Measurements from ENCODE around the gene SLC5A2.

The SLC5A2 gene

GRCh38 chr16:31471875-31472708 is 10.8 kb upstream of the SLC5A2 start, which contains the start of gene TGFB1I1:
TSS of gene TGFB1I1 (plus strand) at chr16:31472152. CDS start at chr16:31472189, 37 bp downstream.
- no peaks in the 10 kb centered on the region for H3K36me3 ChIP-seq (replicated peaks; ENCODE audit: insufficient read depth, low read length)
- H3K4me2 ChIP-seq (ENCODE audit: low read depth, low read length) = no peak within 1 kb of the TSS
- no peak within 1 kb of the TSS for H2AFZ ChIP-seq (ENCODE audit: low read length)
- H3K9me3 ChIP-seq (replicated peaks; ENCODE audit: insufficient read depth, low read length) = no peaks in the 10 kb centered on the region
- no peak within 1 kb of the TSS for H3K9ac ChIP-seq (ENCODE audit: low read length)
- no peaks in the 10 kb centered on the region for H3F3A ChIP-seq (ENCODE audit: insufficient read depth, low read length)
- H3K4me3 ChIP-seq (ENCODE audit: low read length) = no peak within 1 kb of the TSS
- H3K79me2 ChIP-seq (ENCODE audit: low read length) = no peaks in the 10 kb centered on the region
- no peak for TF ChIP-seq EZH2phosphoT487 (IDR thresholded peaks at IDR 0.05; ENCODE audit: low read length)
- no peak for TF ChIP-seq CTCF (IDR thresholded peaks at IDR 0.05; ENCODE audit: low read length)
- no peak for TF ChIP-seq EZH2 (optimal IDR thresholded peaks at IDR 0.05; ENCODE audit: low read depth, low read length)
- peaks cover 25% of the 10 kb centered on the region for H3K27me3 ChIP-seq (replicated peaks; ENCODE audit: insufficient read depth, low read length)
- no peaks in the 10 kb centered on the region for H3K4me1 ChIP-seq (ENCODE audit: low read length)
- no peak within 1 kb of the TSS for H3K27ac ChIP-seq (ENCODE audit: low read length)
- H3K9me2 ChIP-seq (replicated peaks; ENCODE audit: insufficient read depth, low read length) = no peaks in the 10 kb centered on the region
- H4K20me1 ChIP-seq (ENCODE audit: insufficient read depth, low read length) = no peaks in the 10 kb centered on the region
- no peak for DNase-seq

DNA sequence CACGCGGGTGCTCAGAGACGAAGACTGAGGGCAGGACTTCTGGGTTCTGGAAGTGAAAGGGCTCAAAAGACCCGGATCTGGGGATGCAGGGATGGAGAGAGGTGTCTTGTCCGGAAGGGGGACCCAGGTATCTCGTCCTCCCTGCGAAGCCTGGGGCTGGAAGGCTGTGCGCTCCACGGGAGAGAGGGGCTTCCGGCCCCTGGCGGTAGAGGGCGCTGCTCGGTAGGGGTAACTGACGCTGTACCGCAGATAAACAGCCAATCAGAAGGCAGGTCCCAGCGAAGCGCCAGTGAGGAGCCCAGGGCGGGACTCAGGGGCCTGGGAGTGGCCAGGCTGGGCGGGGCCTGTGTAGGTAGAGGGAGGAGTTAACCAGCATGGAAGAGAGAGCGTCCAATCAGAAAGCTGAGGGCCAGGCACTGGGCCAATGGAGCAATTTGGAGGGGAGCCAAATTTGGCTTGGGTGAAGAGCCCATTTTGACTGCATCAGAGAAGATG is 10.2 kb upstream of the SLC5A2 start:
- peaks cover 27% of the 10 kb centered on the region for H3K27me3 ChIP-seq (replicated peaks; ENCODE audit: insufficient read depth, low read length)
- no peaks in the 10 kb centered on the region for H3F3A ChIP-seq (ENCODE audit: insufficient read depth, low read length)
- no peaks in the 10 kb centered on the region for H3K9me3 ChIP-seq (replicated peaks; ENCODE audit: insufficient read depth, low read length)
- TF ChIP-seq EZH2phosphoT487 (IDR thresholded peaks at IDR 0.05; ENCODE audit: low read length) = no peak
- no peak for TF ChIP-seq EZH2 (optimal IDR thresholded peaks at IDR 0.05; ENCODE audit: low read depth, low read length)
- TF ChIP-seq CTCF (IDR thresholded peaks at IDR 0.05; ENCODE audit: low read length) = no peak
- no peak overlapping the region for H3K27ac ChIP-seq (ENCODE audit: low read length)
- no peaks in the 10 kb centered on the region for H4K20me1 ChIP-seq (ENCODE audit: insufficient read depth, low read length)
- no peaks in the 10 kb centered on the region for H3K79me2 ChIP-seq (ENCODE audit: low read length)
- no peaks in the 10 kb centered on the region for H3K4me1 ChIP-seq (ENCODE audit: low read length)
- no peak overlapping the region for H3K4me2 ChIP-seq (ENCODE audit: low read depth, low read length)
- H3K9me2 ChIP-seq (replicated peaks; ENCODE audit: insufficient read depth, low read length) = no peaks in the 10 kb centered on the region
- no peaks in the 10 kb centered on the region for H3K36me3 ChIP-seq (replicated peaks; ENCODE audit: insufficient read depth, low read length)
- H3K4me3 ChIP-seq (ENCODE audit: low read length) = no peak overlapping the region
- H2AFZ ChIP-seq (ENCODE audit: low read length) = no peak overlapping the region
- H3K9ac ChIP-seq (ENCODE audit: low read length) = no peak overlapping the region
- no peak for DNase-seq

- H4K20me1 ChIP-seq (ENCODE audit: insufficient read depth, low read length) = no peaks in the 10 kb centered on the region
- TF ChIP-seq EZH2 (optimal IDR thresholded peaks at IDR 0.05; ENCODE audit: low read depth, low read length) = no peak
- H3K9ac ChIP-seq (ENCODE audit: low read length) = no peak overlapping the region
- no peaks in the 10 kb centered on the region for H3K36me3 ChIP-seq (replicated peaks; ENCODE audit: insufficient read depth, low read length)
- H3K27ac ChIP-seq (ENCODE audit: low read length) = no peak overlapping the region
- H3K4me2 ChIP-seq (ENCODE audit: low read depth, low read length) = no peak overlapping the region
- H2AFZ ChIP-seq (ENCODE audit: low read length) = no peak overlapping the region
- no peaks in the 10 kb centered on the region for H3K4me1 ChIP-seq (ENCODE audit: low read length)
- H3K4me3 ChIP-seq (ENCODE audit: low read length) = no peak overlapping the region
- no peaks in the 10 kb centered on the region for H3K79me2 ChIP-seq (ENCODE audit: low read length)
- no peaks in the 10 kb centered on the region for H3F3A ChIP-seq (ENCODE audit: insufficient read depth, low read length)
- DNase-seq = no peak
- no peaks in the 10 kb centered on the region for H3K9me2 ChIP-seq (replicated peaks; ENCODE audit: insufficient read depth, low read length)
- no peaks in the 10 kb centered on the region for H3K9me3 ChIP-seq (replicated peaks; ENCODE audit: insufficient read depth, low read length)
- H3K27me3 ChIP-seq (replicated peaks; ENCODE audit: insufficient read depth, low read length) = peaks cover 30% of the 10 kb centered on the region
These were observed 9.5 kb upstream of the SLC5A2 start for GRCh38 chr16:31473264-31473984.
